ENCODE data around the gene FBLL1. TPM values are rescaled to one million over a fixed set of nuclear protein-coding genes. Genes with fewer than 3 reads are reported as not detected.

Gene FBLL1
- total RNA-seq (1 to 10 TPM in 4 of 7 donors, under 1 TPM in 3; 0.23 to 4.9 (median 1.0) TPM), polyA plus RNA-seq (1 to 10 TPM in 1 of 2 donors, under 1 TPM in 1; 0.15 to 1.0 TPM)
- long read RNA-seq, donor 1 = 0 reads
- long read RNA-seq, donor 2, partial matches to known transcripts = 0 of 1 reads
- long read RNA-seq, donor 2, other reads (novel, unspliced or antisense) = 0 of 1 reads
- long read RNA-seq, donor 3, partial matches to known transcripts = 0 of 2 reads
- long read RNA-seq, donor 3, other reads (novel, unspliced or antisense) = 0 of 2 reads

- H3K27ac ChIP-seq = no peak within 1 kb of the TSS
- no peaks in the 10 kb centered on the region for H3K9me3 ChIP-seq
- H3K4me3 ChIP-seq = peak within 1 kb of the TSS; percentile 31
- peak; percentile 26 to 62 (median 42) for DNase-seq
- no peaks in the 10 kb centered on the region for H3K27me3 ChIP-seq
- 12 to 18% (median 13%) methylated on average over 26 to 38 of the region's 38 CpGs for WGBS, 3 donors
- intact Hi-C loops (cut with DNase I) = loop anchor here in 1 of 4 donors (2.0 kb wide), 1 partner anchor 38 kb away; no protein-coding TSS in a partner anchor
- H3K36me3 ChIP-seq = no peaks in the 10 kb centered on the region
- TF ChIP-seq POLR2A (IDR thresholded peaks at IDR 0.05) (no peak), EP300 (IDR thresholded peaks at IDR 0.05) (no peak), CTCF (IDR thresholded peaks at IDR 0.05) (no peak)
- peaks cover 5% of the 10 kb centered on the region for H3K4me1 ChIP-seq (ENCODE audit: insufficient read depth)
These were observed at the start of gene FBLL1 for GRCh38 chr5:168528521-168529373. Gene FBLL1, plus strand, starts transcription at chr5:168529305. Its CDS starts 200 bp downstream, at chr5:168529505.

DNA sequence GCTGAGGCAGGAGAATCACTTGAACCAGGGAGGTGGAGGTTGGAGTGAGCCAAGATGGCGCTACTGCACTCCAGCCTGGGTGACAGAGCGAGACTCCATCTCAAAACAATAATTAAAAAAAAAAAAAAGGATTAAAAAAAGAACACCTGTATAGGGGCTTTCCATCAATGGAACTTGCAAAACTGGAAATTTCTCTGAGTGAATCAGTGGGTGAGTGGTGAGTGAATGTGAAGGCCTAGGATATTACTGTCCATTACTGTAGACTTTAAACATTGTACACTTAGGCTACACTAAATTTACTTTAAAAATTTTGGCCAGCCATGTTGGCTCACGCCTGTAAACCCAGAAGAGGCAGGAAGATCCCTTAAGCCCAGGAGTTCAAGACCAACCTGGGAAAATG is 48.5 kb upstream of the FBLL1 start:
- no peaks in the 10 kb centered on the region for H3K36me3 ChIP-seq
- TF ChIP-seq POLR2A (IDR thresholded peaks at IDR 0.05) = no peak
- no peak for TF ChIP-seq EP300 (IDR thresholded peaks at IDR 0.05)
- peaks cover 3% of the 10 kb centered on the region for H3K4me1 ChIP-seq (ENCODE audit: insufficient read depth)
- H3K27ac ChIP-seq = no peak overlapping the region
- no peaks in the 10 kb centered on the region for H3K27me3 ChIP-seq
- intact Hi-C loops (cut with DNase I) = loop anchor here in 1 of 4 donors (10.0 kb wide), 1 partner anchor 206 kb away; no protein-coding TSS in a partner anchor
- WGBS, 3 donors = 85 to 93% (median 90%) methylated on average over 3 of the region's 3 CpGs
- no peak for DNase-seq
- H3K9me3 ChIP-seq = no peaks in the 10 kb centered on the region
- H3K4me3 ChIP-seq = no peak overlapping the region

DNA sequence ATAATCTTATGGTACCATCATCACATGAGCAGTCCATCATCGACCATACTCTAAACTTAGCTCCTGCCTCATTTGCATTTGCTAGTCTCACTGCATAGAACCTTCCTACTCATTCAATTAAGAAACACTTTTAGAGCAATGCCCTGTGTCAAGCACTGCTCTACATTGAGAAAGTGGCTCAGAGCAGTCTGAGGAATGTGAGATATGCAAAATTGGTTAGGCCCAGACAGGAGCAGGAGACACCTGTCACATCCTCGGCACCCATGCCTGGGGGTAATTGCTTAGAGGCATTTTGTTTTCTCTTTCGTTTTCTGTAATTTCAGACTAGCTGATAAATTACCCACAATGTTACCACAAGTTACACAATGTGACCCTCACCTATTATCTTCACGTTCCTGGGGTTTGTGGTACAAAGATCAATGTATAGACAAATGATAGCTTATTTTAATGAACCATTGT is 47.7 kb upstream of the FBLL1 start:
- DNase-seq = no peak

DNA sequence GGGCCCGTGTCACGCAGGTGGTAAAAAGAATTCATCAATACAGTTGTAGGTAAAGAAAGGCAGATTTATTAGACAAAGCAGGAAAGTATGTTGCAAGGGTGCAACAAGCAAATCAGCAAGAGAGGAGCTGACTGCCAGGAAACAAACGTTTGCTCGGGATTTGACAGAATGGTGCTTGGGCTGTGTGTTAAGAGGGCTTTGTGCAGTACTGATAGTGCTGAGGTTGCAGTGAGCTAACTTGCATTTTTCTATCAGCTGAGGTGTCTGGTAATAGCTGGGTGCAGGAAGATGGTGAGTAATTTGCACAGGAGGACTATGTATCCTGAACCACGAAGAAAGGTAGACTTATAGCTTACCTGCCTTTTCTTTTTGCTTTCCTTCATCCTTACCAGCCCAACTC is 46.7 kb upstream of the FBLL1 start:
- H3K36me3 ChIP-seq = no peaks in the 10 kb centered on the region
- no peak overlapping the region for H3K27ac ChIP-seq
- intact Hi-C loops (cut with DNase I) = loop anchor here in 1 of 4 donors (10.0 kb wide), 1 partner anchor 208 kb away; no protein-coding TSS in a partner anchor
- H3K4me3 ChIP-seq = no peak overlapping the region
- H3K9me3 ChIP-seq = no peaks in the 10 kb centered on the region
- 64 to 72% (median 65%) methylated on average over 5 of the region's 5 CpGs for WGBS, 3 donors
- no peaks in the 10 kb centered on the region for H3K27me3 ChIP-seq
- H3K4me1 ChIP-seq (ENCODE audit: insufficient read depth) = no peaks in the 10 kb centered on the region
- DNase-seq = no peak
- TF ChIP-seq POLR2A (IDR thresholded peaks at IDR 0.05) (no peak), EP300 (IDR thresholded peaks at IDR 0.05) (no peak), CTCF (IDR thresholded peaks at IDR 0.05) (no peak)

More for the DNA sequence above, 47.7 kb upstream of the FBLL1 start:
- Histone ChIP-seq H3K27ac (no peak overlapping the region), H3K4me3 (no peak overlapping the region), H3K36me3 (no peaks in the 10 kb centered on the region), H3K9me3 (no peaks in the 10 kb centered on the region), H3K4me1 (ENCODE audit: insufficient read depth) (peaks cover 3% of the 10 kb centered on the region), H3K27me3 (no peaks in the 10 kb centered on the region)
- 52 to 57% (median 55%) methylated on average over 4 of the region's 4 CpGs for WGBS, 3 donors
- TF ChIP-seq EP300 (IDR thresholded peaks at IDR 0.05) (no peak), CTCF (IDR thresholded peaks at IDR 0.05) (no peak), POLR2A (IDR thresholded peaks at IDR 0.05) (no peak)
- intact Hi-C loops (cut with DNase I) = loop anchor here in 1 of 4 donors (10.0 kb wide), 1 partner anchor 207 kb away; no protein-coding TSS in a partner anchor

All from ovary (tissue), 10 donors.